KMS-11 (cell line): Measurements from ENCODE around the gene ARID4B.

Source experiments
- H2AFZ ChIP-seq: fragments of 200-600 bp; sonication (generic); 2 replicates; pipeline ENCODE4 v1.6.1; 2016; ENCODE audit warnings: antibody characterized with exemption, mixed run types, low read depth
- H3K27ac ChIP-seq: fragments of 200-600 bp; sonication (generic); 2 replicates; pipeline ENCODE4 v1.6.1; 2016; ENCODE audit warnings: mild to moderate bottlenecking, mixed run types
- H3K27me3 ChIP-seq: fragments of 200-600 bp; sonication (generic); 2 replicates; pipeline ENCODE4 v1.6.1; 2017; ENCODE audit warnings: mild to moderate bottlenecking, low read depth, mixed run types, moderate library complexity; ENCODE audit not compliant: insufficient read depth
- H3K36me3 ChIP-seq: fragments of 200-600 bp; sonication (generic); 2 replicates; pipeline ENCODE4 v1.6.1; 2017; ENCODE audit warnings: mild to moderate bottlenecking, mixed run types; ENCODE audit not compliant: insufficient read depth
- H3K4me1 ChIP-seq: fragments of 200-600 bp; sonication (generic); 2 replicates; pipeline ENCODE4 v1.6.1; 2016; ENCODE audit warnings: mild to moderate bottlenecking, low read depth, mixed run types; ENCODE audit not compliant: poor library complexity, severe bottlenecking
- H3K4me2 ChIP-seq: fragments of 200-600 bp; sonication (generic); 2 replicates; pipeline ENCODE4 v1.7.0; 2016; ENCODE audit warnings: mild to moderate bottlenecking, mixed run types
- H3K4me3 ChIP-seq: fragments of 200-600 bp; sonication (generic); IDR thresholded peaks from 2 replicates; pipeline ENCODE4 v1.6.1; 2017; ENCODE audit warnings: low read depth, low read length, mixed read lengths; ENCODE audit not compliant: insufficient read depth
- H3K79me2 ChIP-seq: fragments of 200-600 bp; sonication (generic); 2 replicates; pipeline ENCODE4 v1.6.1; 2016; ENCODE audit warnings: low read depth, mixed run types; ENCODE audit not compliant: insufficient read depth
- H3K9ac ChIP-seq: fragments of 200-600 bp; sonication (generic); 2 replicates; pipeline ENCODE4 v1.6.1; 2016; ENCODE audit warnings: mild to moderate bottlenecking, mixed run types
- H4K20me1 ChIP-seq: fragments of 200-600 bp; sonication (generic); 2 replicates; pipeline ENCODE4 v1.6.1; 2016; ENCODE audit warnings: mild to moderate bottlenecking, mixed run types; ENCODE audit not compliant: insufficient read depth
- TF ChIP-seq, protein P1 (sequence below): fragments of 200-600 bp; sonication (generic); conservative IDR thresholded peaks from 2 replicates; pipeline ENCODE4 v1.6.1; 2017; ENCODE audit warnings: low read depth, mild to moderate bottlenecking, antibody characterized with exemption, low read length, moderate library complexity, mixed read lengths

ARID4B gene

DNA sequence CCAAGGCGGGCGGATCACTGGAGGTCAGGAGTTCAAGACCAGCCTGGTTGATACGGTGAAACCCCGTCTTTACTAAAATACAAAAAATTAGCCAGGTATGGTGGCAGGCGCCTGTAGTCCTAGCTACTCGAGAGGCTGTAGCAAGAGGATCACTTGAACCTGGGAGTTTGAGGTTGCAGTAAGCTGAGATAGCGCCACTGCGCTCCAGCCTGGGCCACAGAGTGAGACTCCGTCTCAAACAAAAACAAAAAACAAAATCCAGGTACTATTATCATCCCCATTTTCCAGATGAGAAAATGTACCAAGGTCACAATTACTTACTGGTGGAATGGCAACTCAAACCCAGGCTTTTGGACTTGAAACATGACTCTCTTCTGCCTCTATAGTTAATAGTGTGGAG, 203.9 kb downstream of the ARID4B start:
- Histone ChIP-seq H3K4me1 (peaks cover 39% of the 10 kb centered on the region), H3K4me2 (no peak overlapping the region), H3K9ac (no peak overlapping the region), H3K36me3 (peaks cover 30% of the 10 kb centered on the region; the same call in 1 of the 2 replicates), H2AFZ (no peak overlapping the region), H3K79me2 (peaks cover 93% of the 10 kb centered on the region), H4K20me1 (peaks cover 47% of the 10 kb centered on the region), H3K4me3 (no peak overlapping the region), H3K27me3 (no peaks in the 10 kb centered on the region), H3K27ac (no peak overlapping the region)
- TF ChIP-seq, protein P1, sequence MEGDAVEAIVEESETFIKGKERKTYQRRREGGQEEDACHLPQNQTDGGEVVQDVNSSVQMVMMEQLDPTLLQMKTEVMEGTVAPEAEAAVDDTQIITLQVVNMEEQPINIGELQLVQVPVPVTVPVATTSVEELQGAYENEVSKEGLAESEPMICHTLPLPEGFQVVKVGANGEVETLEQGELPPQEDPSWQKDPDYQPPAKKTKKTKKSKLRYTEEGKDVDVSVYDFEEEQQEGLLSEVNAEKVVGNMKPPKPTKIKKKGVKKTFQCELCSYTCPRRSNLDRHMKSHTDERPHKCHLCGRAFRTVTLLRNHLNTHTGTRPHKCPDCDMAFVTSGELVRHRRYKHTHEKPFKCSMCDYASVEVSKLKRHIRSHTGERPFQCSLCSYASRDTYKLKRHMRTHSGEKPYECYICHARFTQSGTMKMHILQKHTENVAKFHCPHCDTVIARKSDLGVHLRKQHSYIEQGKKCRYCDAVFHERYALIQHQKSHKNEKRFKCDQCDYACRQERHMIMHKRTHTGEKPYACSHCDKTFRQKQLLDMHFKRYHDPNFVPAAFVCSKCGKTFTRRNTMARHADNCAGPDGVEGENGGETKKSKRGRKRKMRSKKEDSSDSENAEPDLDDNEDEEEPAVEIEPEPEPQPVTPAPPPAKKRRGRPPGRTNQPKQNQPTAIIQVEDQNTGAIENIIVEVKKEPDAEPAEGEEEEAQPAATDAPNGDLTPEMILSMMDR, result no peak

DNA sequence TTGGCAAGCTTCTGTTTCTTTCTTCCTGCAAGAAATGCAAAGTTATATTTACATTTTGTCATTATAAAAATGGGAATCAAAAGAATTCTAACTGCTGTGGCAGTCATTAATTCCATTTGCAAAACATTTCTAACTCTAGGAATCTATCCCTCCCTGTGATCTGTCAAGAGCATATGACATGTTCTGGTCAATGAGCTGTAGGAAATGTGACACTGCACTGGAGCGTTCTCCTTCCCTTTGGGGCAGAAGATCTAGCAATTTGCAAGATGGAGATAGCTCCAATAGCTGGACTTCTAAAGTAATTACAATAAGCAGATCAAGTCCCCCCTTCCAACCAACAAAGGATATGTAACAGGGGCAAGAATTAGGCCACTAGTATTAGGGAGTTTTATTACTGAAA, 205.6 kb downstream of the ARID4B start:
- H3K27ac ChIP-seq, result no peak overlapping the region
- H3K36me3 ChIP-seq, result peaks cover 36% of the 10 kb centered on the region; the same call in 1 of the 2 replicates
- H3K9ac ChIP-seq, result no peak overlapping the region
- H3K4me3 ChIP-seq, result no peak overlapping the region
- peaks cover 35% of the 10 kb centered on the region for H3K4me1 ChIP-seq
- H2AFZ ChIP-seq, result no peak overlapping the region
- H4K20me1 ChIP-seq, result peaks cover 47% of the 10 kb centered on the region
- no peaks in the 10 kb centered on the region for H3K27me3 ChIP-seq
- peaks cover 95% of the 10 kb centered on the region for H3K79me2 ChIP-seq
- no peak overlapping the region for H3K4me2 ChIP-seq
- TF ChIP-seq, protein P1, result no peak
